GM19043 (cell line): ENCODE measurements around the gene DCHS2.

Experiments
- ATAC-seq: cut with Tn5 transposase; IDR thresholded peaks from one replicate; pipeline ENCODE4 v1.9.1; 2021; ENCODE audit warnings: low read depth; ENCODE audit not compliant: unreplicated experiment

DCHS2 gene

DNA sequence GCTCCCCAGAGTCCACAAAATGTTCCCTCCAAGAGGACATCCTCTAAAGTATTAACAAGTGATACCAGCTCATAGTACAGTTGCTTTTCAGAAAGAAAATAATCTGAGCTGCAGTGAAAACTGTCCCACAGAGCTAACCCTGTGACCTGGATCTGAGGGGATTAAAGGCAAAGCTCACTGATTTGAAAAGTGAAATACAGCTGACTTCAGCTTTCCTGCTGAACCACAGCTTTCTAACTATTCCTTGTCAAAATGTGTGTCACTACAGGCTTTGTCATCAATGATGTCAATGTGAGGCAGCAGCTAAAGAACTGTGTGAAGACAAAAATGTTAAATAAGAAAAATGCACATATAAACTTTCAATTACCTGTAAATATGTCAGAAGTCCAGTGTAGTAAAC is 36.9 kb downstream of the DCHS2 start:
- ATAC-seq = no peak

DNA sequence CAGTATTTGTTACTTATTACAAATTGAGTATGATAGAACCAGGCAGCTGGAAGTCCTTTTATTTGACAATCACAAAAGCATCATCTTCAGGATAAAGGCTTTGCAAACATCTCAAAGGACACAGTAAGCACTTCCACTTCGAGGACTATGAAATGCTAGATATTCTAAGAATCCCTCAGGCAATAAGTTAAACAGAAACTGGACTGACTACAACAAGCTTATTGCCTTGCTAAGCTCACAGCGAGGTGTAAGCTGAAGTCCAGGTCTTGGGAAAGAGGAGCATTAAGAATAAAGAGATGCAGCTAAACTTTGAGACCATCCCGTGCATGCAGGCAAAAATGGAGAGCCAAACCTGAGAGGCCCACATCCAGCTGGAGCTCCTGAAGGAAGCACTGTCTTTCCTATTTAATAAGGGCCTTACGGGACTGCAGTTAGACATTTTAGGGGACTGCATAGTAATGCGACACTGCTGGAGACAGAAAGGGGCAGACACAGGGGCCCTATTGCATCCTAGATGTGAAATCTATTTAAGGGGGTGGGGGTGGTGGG is 38.7 kb downstream of the DCHS2 start:
- no peak for ATAC-seq

GRCh38 chr4:154450966-154451365 is 40.6 kb downstream of the DCHS2 start:
- ATAC-seq = no peak

- ATAC-seq = no peak
These were observed 46.6 kb downstream of the DCHS2 start for GRCh38 chr4:154444958-154445357.

DNA sequence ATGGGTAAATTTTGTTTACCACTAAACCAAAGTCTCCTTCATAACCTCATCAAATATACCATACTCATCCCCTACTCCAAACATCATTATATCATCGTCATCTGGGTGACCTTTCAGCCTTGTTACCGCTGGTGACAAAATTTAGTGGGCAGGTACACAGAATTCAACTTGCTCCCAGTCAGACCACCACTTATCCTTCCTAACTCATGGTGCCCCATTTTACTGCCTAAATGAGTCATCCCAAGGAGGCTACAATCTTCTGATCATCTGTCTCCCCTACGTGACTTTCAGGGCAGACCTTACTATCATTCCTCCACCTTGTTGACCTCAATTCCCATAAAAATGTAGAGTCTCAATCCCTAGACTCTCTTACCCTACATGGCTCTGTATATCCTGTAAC is 49.6 kb downstream of the DCHS2 start:
- no peak for ATAC-seq

DNA sequence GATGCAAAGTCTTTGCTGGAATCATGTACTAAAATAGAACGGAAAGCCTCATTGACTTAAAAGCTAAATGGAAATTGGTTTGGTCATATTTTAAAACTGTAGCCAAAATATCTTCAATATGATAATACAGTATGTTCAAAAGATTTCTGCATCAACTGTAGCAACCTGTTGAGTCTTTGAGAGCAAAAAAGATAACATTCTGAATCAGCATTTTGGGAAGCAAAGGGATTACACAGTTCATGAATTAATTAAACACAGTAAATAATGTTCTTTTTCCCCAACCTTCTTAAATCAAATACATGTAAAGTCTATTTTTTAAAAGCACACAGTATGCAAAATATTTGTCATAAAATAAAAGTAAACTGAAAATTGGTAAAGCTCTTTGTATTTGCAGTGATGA is 50.5 kb downstream of the DCHS2 start:
- no peak for ATAC-seq

DNA sequence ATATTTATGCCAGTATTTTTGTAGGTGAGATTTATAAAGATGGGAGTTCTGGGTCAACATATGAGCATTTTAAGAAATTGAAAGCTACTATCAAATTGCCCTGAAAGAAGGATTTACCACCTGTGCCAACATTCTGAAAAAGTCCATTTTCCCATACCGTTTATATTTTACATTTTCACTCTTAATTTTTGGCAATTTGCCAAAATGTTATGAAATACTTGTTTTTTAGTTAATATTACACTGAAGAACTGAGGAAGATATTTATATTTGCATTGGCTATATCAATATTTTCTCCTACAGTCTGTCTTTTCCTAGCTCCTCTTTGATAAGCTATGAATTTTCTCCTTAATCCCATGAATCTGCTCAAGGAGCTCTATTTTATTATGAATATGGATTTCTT is 52.4 kb downstream of the DCHS2 start:
- ATAC-seq = no peak

GRCh38 chr4:154435895-154436294 is 55.7 kb downstream of the DCHS2 start:
- no peak for ATAC-seq

DNA sequence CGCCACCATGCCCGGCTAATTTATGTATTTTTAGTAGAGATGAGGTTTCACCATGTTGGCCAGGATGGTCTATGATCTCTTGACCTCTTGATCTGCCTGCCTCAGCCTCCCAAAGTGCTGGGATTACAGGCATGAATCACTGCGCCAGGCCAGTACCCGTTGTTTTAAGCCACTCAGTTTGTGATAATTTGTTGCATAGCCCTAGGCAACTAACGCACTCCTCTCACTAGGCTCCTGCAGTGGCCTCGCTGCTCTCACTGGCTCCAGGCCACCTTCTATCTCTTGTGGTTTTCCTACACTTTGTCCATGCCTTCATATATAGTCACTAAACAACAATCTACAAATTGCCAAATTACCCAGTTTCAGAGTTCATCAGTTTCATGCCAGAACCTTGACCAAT is 58.1 kb downstream of the DCHS2 start:
- no peak for ATAC-seq

DNA sequence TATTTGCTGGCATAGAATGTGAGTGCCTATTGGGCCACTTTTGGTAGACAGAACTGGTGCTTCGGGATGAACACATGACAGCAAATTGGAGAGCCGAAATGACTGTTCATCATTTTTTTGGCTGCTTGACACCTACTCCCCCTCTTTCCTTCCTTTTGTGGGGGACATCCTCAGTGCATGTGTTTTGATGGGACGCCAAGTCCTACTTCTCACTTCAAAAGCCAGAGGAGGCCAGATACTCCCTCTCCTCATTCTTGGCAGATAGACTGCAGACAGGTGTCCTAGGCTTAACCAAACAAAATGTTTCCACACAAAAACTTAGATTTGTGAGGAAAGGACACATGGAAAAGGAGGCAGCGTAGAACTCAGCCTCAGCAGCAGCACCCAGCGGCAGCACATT is 62.4 kb downstream of the DCHS2 start:
- no peak for ATAC-seq

- no peak for ATAC-seq
These were observed 64.5 kb downstream of the DCHS2 start for GRCh38 chr4:154427149-154427548.

- no peak for ATAC-seq
These were observed 66.1 kb downstream of the DCHS2 start for GRCh38 chr4:154425514-154425913.

DNA sequence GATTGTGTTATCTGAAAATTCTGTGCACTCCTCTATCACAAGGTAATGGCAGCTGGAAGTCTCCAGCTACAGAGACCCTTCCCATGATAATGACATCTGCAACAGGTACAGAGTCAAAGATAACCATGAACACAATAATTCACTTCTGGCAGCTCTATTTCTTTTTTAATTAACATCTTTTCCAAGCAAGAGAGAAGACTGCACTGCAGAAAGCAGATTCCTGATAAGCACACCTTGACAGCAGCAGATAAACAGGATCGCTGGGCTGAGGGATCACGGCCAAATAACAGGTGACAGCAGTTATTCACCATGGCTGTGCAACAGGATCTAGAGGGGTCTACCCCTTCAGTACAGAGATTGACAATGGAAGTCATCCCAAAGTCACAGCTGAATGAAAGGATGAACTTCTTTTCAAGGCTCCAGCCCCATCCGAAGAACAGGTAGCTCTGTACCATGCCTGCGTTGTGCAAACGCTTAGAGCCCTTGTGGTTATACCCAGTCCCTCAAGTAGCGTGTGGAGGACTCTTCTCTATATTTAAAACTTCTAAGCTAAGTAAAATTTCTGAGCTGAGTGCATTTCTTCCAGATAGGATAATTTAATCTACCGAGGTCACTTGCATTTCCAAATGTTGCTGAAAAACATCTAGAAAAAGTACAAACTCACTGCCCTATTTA is 66.7 kb downstream of the DCHS2 start:
- no peak for ATAC-seq

DNA sequence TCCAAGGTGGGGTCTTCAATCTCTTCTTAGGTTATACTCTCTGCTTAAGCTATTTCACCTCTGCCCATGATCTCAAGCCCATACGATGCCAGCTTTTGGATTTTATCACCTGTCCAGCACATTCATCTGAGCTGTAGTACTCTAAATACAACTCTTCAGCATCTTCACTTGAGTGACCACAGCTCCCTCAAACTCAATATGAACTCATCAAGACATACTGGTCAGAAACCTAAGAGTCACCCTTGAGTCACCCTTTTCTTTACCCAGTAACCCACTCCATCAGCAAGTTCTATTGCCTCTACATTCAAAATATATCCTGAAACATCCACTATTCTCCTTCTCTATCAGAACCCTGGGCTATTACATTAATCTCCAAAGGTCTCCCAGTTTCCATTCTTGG is 69.4 kb downstream of the DCHS2 start:
- ATAC-seq = peak; percentile 36

DNA sequence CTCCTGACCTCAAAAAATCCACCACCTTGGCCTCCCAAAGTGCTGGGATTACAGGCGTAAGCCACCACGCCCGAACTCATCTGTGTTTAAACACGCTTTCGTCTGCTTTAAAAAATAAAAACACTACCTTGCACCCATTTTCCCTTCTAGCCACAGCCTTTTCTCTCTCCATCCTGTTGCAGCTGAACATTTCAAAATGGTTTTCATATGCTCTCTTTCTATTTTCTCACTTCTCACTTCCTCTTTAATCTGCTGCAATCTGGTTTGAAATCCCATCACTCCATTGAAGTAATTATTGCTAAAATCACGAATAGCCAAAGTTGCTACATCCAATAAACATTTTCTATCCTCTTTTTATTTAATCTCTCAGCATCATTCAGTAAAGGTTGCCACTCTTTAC is 70.0 kb downstream of the DCHS2 start:
- ATAC-seq = peak; percentile 53

- no peak for ATAC-seq
These were observed 74.3 kb downstream of the DCHS2 start for GRCh38 chr4:154417373-154417673.

GRCh38 chr4:154416190-154416547 is 75.4 kb downstream of the DCHS2 start:
- ATAC-seq = peak; percentile 43

DNA sequence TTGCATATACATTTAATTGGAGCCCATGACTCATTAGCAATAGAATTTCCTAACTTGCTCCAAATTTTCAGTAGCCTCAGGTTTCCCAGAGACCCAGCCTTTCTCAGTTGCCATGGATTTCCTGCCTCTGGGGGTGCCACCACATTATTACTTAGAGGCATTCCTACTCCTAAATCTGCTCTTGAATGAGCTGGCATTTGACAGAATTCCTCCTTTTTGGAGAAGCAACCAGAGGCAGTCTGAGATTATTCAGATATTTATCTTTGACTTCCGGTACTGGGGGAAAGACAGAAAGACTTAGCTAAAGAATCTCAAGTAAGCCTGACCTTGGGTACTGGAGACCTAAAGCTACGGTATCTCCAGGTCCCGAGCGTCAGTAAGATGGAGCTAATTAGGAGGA is 76.3 kb downstream of the DCHS2 start:
- ATAC-seq = no peak

- no peak for ATAC-seq
These were observed 76.8 kb downstream of the DCHS2 start for GRCh38 chr4:154414796-154415195.

DNA sequence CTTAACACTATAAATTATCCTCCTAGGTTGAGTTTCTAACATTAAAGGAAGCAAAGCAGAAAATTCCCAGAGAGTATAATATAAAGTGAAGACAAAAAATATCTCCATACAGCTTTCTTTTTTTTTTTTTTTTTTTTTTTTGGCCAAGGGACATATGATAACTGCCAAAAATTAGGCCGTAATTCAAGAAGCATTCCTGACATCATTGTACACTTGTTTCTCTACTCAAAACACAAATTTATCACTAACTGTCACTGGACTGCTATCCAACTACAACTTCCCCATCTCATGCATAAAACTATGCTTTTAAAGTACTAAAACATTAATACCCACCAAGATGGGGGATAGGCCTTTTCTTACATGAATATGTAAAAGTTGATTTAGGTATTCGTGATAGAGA is 77.2 kb downstream of the DCHS2 start:
- no peak for ATAC-seq

DNA sequence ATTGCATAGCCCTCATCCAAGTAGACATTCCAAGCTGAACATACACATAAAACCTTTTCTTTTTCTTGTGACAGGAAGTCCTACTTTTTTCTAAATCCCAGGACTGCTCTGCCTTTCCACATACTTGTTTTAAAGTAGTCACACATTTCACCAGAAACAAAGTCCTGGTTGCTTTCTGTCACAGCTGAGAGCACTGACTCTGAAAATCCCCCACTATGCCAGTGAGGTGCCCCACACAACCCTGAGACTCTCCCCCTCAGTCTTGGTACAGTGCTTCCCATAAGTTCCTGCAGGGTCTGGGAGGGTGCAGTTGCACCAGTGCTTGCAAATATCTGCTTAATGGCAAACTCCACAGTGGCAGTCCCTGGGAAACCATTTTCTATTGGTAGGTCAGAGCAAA is 84.2 kb downstream of the DCHS2 start:
- no peak for ATAC-seq

DNA sequence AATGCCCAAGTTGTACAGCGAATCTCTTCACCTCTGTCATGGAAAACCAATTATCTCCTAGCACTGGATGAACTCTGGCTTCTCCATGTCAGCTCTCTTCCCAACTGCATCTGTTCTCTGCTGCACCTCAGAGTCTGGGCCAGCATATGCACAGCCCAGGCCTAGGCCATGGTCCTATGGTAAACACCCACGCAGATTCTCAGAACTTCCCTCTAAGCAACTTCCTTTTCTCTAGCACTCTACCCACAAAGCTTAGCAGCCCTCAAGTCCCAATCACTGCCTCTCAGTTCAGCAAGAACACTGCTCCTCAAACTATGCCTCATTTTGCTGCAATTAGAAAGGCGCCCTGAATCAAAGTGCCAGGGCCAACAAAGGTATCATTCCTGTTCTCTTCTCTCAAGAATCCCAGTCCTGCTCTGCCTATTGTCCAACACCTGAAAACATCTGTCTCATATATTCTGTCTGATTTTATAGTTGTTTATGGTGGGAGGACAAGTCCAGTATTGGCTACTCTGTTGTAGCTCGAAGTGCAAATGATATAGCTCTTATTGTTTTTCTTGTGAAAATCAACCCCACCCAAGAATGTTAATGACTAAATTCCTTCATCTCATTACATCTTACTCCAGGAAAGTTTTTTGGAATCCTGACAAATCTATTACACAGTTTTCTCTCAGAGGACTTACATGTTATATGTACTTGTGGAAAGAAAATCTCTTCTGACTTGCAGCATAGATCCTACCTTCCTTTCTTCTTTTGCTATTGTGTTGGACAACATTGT is 85.4 kb downstream of the DCHS2 start:
- ATAC-seq = peak; percentile 80
